Fibroblast of skin of right quadriceps (primary cell): ENCODE measurements around the gene ARL15.

ENCODE experiments used
- DNase-seq: peaks from one replicate; pipeline ENCODE4 v3.0.0-alpha.2; 2013

ARL15 gene

GRCh38 chr5:53927668-53928247, 382.6 kb downstream of the ARL15 start:
- no peak for DNase-seq

- DNase-seq: no peak
Observed at GRCh38 chr5:53926026-53926425, 384.3 kb downstream of the ARL15 start.

GRCh38 chr5:53924392-53924791, 386.0 kb downstream of the ARL15 start:
- peak; percentile 26 for DNase-seq

GRCh38 chr5:53923961-53924360, 386.4 kb downstream of the ARL15 start:
- peak; percentile 26 for DNase-seq

GRCh38 chr5:53922508-53923498, 387.6 kb downstream of the ARL15 start:
- DNase-seq: no peak

GRCh38 chr5:53917826-53918225, 392.5 kb downstream of the ARL15 start:
- no peak for DNase-seq

GRCh38 chr5:53917095-53917494, 393.3 kb downstream of the ARL15 start:
- peak; percentile 77 for DNase-seq

GRCh38 chr5:53915120-53915519, 395.3 kb downstream of the ARL15 start:
- DNase-seq: no peak

GRCh38 chr5:53913941-53914340, 396.4 kb downstream of the ARL15 start:
- no peak for DNase-seq

- no peak for DNase-seq
Observed at GRCh38 chr5:53908757-53909156, 401.6 kb downstream of the ARL15 start.

- no peak for DNase-seq
Observed at GRCh38 chr5:53907827-53908226, 402.5 kb downstream of the ARL15 start.

- no peak for DNase-seq
Observed at GRCh38 chr5:53906736-53907135, 403.6 kb downstream of the ARL15 start.

- DNase-seq: no peak
Observed at GRCh38 chr5:53902296-53902907, 408.0 kb downstream of the ARL15 start.

GRCh38 chr5:53900677-53901076, 409.7 kb downstream of the ARL15 start:
- DNase-seq: no peak

GRCh38 chr5:53895091-53895683, 415.2 kb downstream of the ARL15 start:
- no peak for DNase-seq

GRCh38 chr5:53893626-53894025, 416.7 kb downstream of the ARL15 start:
- no peak for DNase-seq

- DNase-seq: no peak
Observed at GRCh38 chr5:53892224-53892623, 418.1 kb downstream of the ARL15 start.

- DNase-seq: no peak
Observed at GRCh38 chr5:53891159-53891558, 419.2 kb downstream of the ARL15 start.

- DNase-seq: no peak
Observed at GRCh38 chr5:53890490-53890889, 419.9 kb downstream of the ARL15 start.

GRCh38 chr5:53884844-53885243, 425.5 kb downstream of the ARL15 start:
- peak; percentile 45 for DNase-seq

GRCh38 chr5:53884417-53884816, 426.0 kb downstream of the ARL15 start:
- DNase-seq: no peak

- peak; percentile 66 for DNase-seq
Observed at GRCh38 chr5:53882676-53883031, 427.7 kb downstream of the ARL15 start.

GRCh38 chr5:53882006-53882675, 428.2 kb downstream of the ARL15 start:
- DNase-seq: no peak
